Neural cell (in vitro differentiated cells): ENCODE data around the gene TMEM139. TPM values are rescaled to one million over a fixed set of nuclear protein-coding genes. Genes with fewer than 3 reads are reported as not detected.

Source experiments
- H2AFZ ChIP-seq: fragments of 200-600, 300-800 bp; sonication (generic), shearing (Covaris generic); 2 replicates; pipeline ENCODE4 v1.6.0; 2014; ENCODE audit warnings: low read depth, mild to moderate bottlenecking, antibody characterized with exemption, low read length, moderate library complexity
- H3F3A ChIP-seq: fragments of 200-600 bp; shearing (Covaris generic); 2 replicates; pipeline ENCODE4 v1.6.1; 2016; ENCODE audit warnings: mild to moderate bottlenecking, moderate library complexity, mixed read lengths, antibody characterized with exemption, low read length; ENCODE audit not compliant: insufficient read depth, poor library complexity, severe bottlenecking
- H3K27ac ChIP-seq: fragments of 200-600, 300-800 bp; sonication (generic), shearing (Covaris generic); 2 replicates; pipeline ENCODE4 v1.5.1; 2014; ENCODE audit warnings: mild to moderate bottlenecking, low read length, moderate library complexity
- H3K27me3 ChIP-seq: fragments of 300-800, 200-600 bp; sonication (generic), shearing (Covaris generic); 2 replicates; pipeline ENCODE4 v1.6.0; 2014; ENCODE audit warnings: mild to moderate bottlenecking, low read depth, low read length, moderate library complexity; ENCODE audit not compliant: insufficient read depth
- H3K36me3 ChIP-seq: fragments of 300-800, 200-600 bp; sonication (generic), shearing (Covaris generic); 2 replicates; pipeline ENCODE4 v1.5.1; 2014; ENCODE audit warnings: mild to moderate bottlenecking, antibody characterized with exemption, low read length, moderate library complexity; ENCODE audit not compliant: insufficient read depth
- H3K4me2 ChIP-seq: fragments of 300-800, 200-600 bp; sonication (generic), shearing (Covaris generic); 2 replicates; pipeline ENCODE4 v1.6.0; 2014; ENCODE audit warnings: mild to moderate bottlenecking, low read length
- H3K4me3 ChIP-seq: fragments of 300-800, 200-600 bp; sonication (generic), shearing (Covaris generic); 2 replicates; pipeline ENCODE4 v1.5.1; 2014; ENCODE audit warnings: mild to moderate bottlenecking, low read length, moderate library complexity
- H3K79me2 ChIP-seq: fragments of 200-600 bp; shearing (Covaris generic); replicated peaks from 2 replicates; pipeline ENCODE4 v1.6.0; 2014; ENCODE audit warnings: mild to moderate bottlenecking, low read length, moderate library complexity; ENCODE audit not compliant: insufficient read depth
- H3K9ac ChIP-seq: fragments of 300-800, 200-600 bp; sonication (generic), shearing (Covaris generic); 2 replicates; pipeline ENCODE4 v1.6.1; 2016; ENCODE audit warnings: mild to moderate bottlenecking, low read length, mixed read lengths
- H3K9me2 ChIP-seq: fragments of 200-600 bp; shearing (Covaris generic); 2 replicates; pipeline ENCODE4 v1.6.1; 2016; ENCODE audit warnings: mild to moderate bottlenecking, low read length, mixed read lengths; ENCODE audit not compliant: insufficient read depth
- H3K9me3 ChIP-seq: fragments of 200-600, 300-800 bp; sonication (generic), shearing (Covaris generic); 2 replicates; pipeline ENCODE4 v1.6.1; 2016; ENCODE audit warnings: mild to moderate bottlenecking, mixed run types, low read length, moderate library complexity, mixed read lengths
- H4K20me1 ChIP-seq: fragments of 200-600 bp; shearing (Covaris generic); 2 replicates; pipeline ENCODE4 v1.6.1; 2016; ENCODE audit warnings: mild to moderate bottlenecking, mixed run types; ENCODE audit not compliant: insufficient read depth
- CTCF ChIP-seq: fragments of 450-650 bp; IDR thresholded peaks from 2 replicates; pipeline ENCODE4 v1.5.1; 2014; ENCODE audit warnings: antibody characterized with exemption, mild to moderate bottlenecking, moderate library complexity; ENCODE audit not compliant: poor library complexity, severe bottlenecking
- EP300 ChIP-seq: fragments of 450-650 bp; conservative IDR thresholded peaks from 2 replicates; pipeline ENCODE4 v1.6.1; 2014; ENCODE audit warnings: antibody characterized with exemption, mild to moderate bottlenecking, moderate library complexity; ENCODE audit not compliant: poor library complexity, severe bottlenecking
- EZH2 ChIP-seq: fragments of 200-600, 300-800 bp; shearing (Covaris generic), sonication (generic); IDR thresholded peaks from 2 replicates; pipeline ENCODE4 v1.6.1; 2014; ENCODE audit warnings: antibody characterized with exemption, low read length, borderline replicate concordance, mild to moderate bottlenecking; ENCODE audit not compliant: insufficient read depth, poor library complexity, severe bottlenecking
- MXI1 ChIP-seq: fragments of 450-650 bp; conservative IDR thresholded peaks from 2 replicates; pipeline ENCODE4 v1.6.1; 2014; ENCODE audit warnings: antibody characterized with exemption, mild to moderate bottlenecking; ENCODE audit not compliant: poor library complexity, severe bottlenecking
- POLR2AphosphoS5 ChIP-seq: IDR thresholded peaks from 2 replicates; pipeline ENCODE4 v1.6.1; 2012
- RAD21 ChIP-seq: fragments of 450-650 bp; conservative IDR thresholded peaks from 2 replicates; pipeline ENCODE4 v1.6.1; 2014; ENCODE audit warnings: antibody characterized with exemption, mild to moderate bottlenecking, moderate library complexity
- REST ChIP-seq: IDR thresholded peaks from 2 replicates; pipeline ENCODE4 v1.6.1; 2012; ENCODE audit warnings: borderline replicate concordance
- SMC3 ChIP-seq: fragments of 450-650 bp; conservative IDR thresholded peaks from 2 replicates; pipeline ENCODE4 v1.6.1; 2014; ENCODE audit warnings: antibody characterized with exemption, mild to moderate bottlenecking, moderate library complexity; ENCODE audit not compliant: poor library complexity
- TAF1 ChIP-seq: IDR thresholded peaks from 2 replicates; pipeline ENCODE4 v1.6.1; 2012; ENCODE audit warnings: low read depth
- polyA plus RNA-seq: library from polyadenylated mRNA; depleted of rRNA; stranded (reverse); fragments of >200 nt; gene quantifications from 2 replicates; pipeline ENCODE4 v1.2.3, GENCODE V29; 2014

TMEM139 gene
- polyA plus RNA-seq, 1 donor from 2014 or later = not detected

GRCh38 chr7:143243614-143244013 is 41.1 kb upstream of the TMEM139 start:
- H3K9me3 ChIP-seq = no peaks in the 10 kb centered on the region
- no peak overlapping the region for H3K4me3 ChIP-seq
- TF ChIP-seq REST (no peak), TAF1 (no peak), POLR2AphosphoS5 (no peak), SMC3 (no peak), CTCF (no peak)
- H3K9ac ChIP-seq = no peak overlapping the region
- no peak overlapping the region for H2AFZ ChIP-seq
- no peaks in the 10 kb centered on the region for H3K79me2 ChIP-seq
- no peaks in the 10 kb centered on the region for H3F3A ChIP-seq
- H3K36me3 ChIP-seq = no peaks in the 10 kb centered on the region
- no peak overlapping the region for H3K27ac ChIP-seq
- H3K27me3 ChIP-seq = no peaks in the 10 kb centered on the region
- no peaks in the 10 kb centered on the region for H4K20me1 ChIP-seq
- H3K9me2 ChIP-seq = no peaks in the 10 kb centered on the region
- no peak overlapping the region for H3K4me2 ChIP-seq

GRCh38 chr7:143244321-143244720 is 40.4 kb upstream of the TMEM139 start:
- Histone ChIP-seq H3K27me3 (no peaks in the 10 kb centered on the region), H3K4me3 (no peak overlapping the region), H3K9ac (no peak overlapping the region), H3K9me2 (no peaks in the 10 kb centered on the region), H3K79me2 (no peaks in the 10 kb centered on the region), H3K27ac (no peak overlapping the region), H3K9me3 (no peaks in the 10 kb centered on the region), H4K20me1 (no peaks in the 10 kb centered on the region), H2AFZ (no peak overlapping the region), H3K36me3 (no peaks in the 10 kb centered on the region), H3F3A (no peaks in the 10 kb centered on the region), H3K4me2 (no peak overlapping the region)
- TF ChIP-seq REST (no peak), POLR2AphosphoS5 (no peak), RAD21 (no peak), SMC3 (no peak), EP300 (no peak), EZH2 (no peak), TAF1 (no peak), CTCF (no peak), MXI1 (no peak)
